H54 (cell line): Measurements from ENCODE around the gene ZC3H8.
A peak's percentile ranks its signal among the peaks of the same experiment; 100 is the strongest.
"Not testable (repeated sequence)": the region's sequence is repeated elsewhere in the genome, so short reads cannot be mapped to it uniquely, and the experiment has no call there.

Source experiments
- DNase-seq: peaks from one replicate; pipeline ENCODE4 v3.0.0; 2011; ENCODE audit warnings: low spot score, mixed read lengths; ENCODE audit not compliant: insufficient read length
- FAIRE-seq: peaks from 3 replicates; lab custom pipeline; 2011; peaks lifted over from hg19 to GRCh38; lab: Jason Lieb, UNC
- POLR2A ChIP-seq: IDR thresholded peaks from 2 replicates; pipeline ENCODE4 v1.6.1; 2011; ENCODE audit warnings: low read depth, mild to moderate bottlenecking, low read length

Gene ZC3H8

DNA sequence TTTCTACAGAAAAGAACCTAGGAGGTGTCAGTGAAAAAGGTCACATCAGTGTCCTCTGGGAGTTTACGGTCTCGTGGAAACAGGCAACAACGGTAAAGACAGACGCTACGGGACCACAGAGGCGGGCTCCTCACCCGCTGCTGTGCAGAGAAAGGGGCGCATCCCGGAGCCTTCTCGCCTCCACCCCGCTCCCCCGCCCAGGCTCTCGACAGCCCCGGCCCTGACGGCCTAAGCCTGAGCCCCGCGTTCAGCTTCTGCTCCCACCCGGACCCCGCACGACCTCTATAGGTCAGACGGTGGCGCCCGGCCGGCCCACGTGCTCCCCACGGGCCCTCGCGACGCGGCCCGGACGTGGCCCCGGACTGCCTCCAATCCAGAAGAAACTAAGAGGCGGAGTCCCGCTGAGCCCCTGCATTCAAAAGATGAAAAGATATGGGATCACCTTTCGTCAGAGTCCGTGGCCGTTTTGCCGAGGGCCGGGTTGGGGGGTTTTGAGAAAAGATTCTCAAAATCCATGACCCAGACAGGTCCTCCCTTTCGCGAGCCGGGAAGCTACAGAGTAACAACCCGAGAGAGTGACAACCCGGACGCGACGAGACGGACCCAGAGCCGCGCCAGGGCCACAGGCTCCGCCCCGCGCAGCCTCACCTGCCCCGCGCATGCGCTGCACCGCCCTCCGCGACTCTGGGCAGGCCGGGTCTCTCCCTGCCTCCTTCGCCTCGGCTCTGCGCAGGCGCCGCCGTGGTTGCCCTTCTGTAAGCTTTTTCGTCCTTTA lies at the start of gene ZC3H8:
Gene ZC3H8 (minus strand): TSS at position 577 of the 775 bp plus-strand sequence. CDS start 61 bp downstream, at position 516.
- FAIRE-seq (no peak), DNase-seq (peak; percentile 95)
- TF ChIP-seq POLR2A = peak; percentile 80

GRCh38 chr2:112304298-112304941 lies 49.6 kb upstream of the ZC3H8 start:
- no peak for TF ChIP-seq POLR2A
- DNase-seq (no peak), FAIRE-seq (no peak)

DNA sequence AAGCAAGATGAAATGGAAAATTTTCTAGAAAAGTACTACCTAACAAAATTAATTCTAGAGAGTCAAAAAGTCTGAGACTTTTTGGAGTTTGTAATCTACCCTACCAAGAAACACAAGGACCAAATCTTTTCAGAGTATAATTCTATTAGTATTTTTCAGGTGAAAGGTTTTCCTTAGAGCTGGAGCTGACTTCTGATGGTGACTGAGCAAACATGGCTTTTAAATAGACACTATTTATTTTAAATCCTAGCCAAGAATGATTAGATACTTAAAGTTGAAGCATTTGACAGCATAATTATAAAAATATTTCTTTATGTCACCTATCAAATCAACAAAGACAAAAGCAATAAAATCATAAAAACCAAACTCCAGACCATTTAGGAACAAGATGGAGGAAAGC lies 47.1 kb upstream of the ZC3H8 start:
- FAIRE-seq = no peak
- DNase-seq = no peak
- TF ChIP-seq POLR2A = no peak

DNA sequence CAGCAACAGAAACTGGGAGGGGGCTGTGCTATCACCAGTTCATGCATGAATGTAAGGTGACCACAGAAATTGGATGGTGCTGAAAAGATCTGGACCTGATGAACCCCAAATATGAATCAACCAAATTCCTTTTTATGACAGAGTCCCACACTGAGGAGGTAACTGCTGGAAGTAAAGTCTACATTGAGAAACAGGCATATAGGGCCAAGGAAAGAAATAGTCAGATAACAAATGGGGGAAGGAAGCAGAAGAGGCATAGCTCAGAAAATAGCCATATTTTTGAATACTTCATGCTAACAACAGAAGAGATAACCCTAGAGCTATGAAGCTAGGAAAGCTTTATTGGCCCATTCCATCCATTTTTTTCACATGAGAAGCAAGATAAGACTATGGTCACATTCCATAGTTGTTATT lies 46.3 kb upstream of the ZC3H8 start:
- FAIRE-seq (peak; percentile 73), DNase-seq (no peak)
- no peak for TF ChIP-seq POLR2A

GRCh38 chr2:112296407-112296806 lies 41.6 kb upstream of the ZC3H8 start:
- peak; percentile 58 for FAIRE-seq
- no peak for DNase-seq
- no peak for TF ChIP-seq POLR2A

DNA sequence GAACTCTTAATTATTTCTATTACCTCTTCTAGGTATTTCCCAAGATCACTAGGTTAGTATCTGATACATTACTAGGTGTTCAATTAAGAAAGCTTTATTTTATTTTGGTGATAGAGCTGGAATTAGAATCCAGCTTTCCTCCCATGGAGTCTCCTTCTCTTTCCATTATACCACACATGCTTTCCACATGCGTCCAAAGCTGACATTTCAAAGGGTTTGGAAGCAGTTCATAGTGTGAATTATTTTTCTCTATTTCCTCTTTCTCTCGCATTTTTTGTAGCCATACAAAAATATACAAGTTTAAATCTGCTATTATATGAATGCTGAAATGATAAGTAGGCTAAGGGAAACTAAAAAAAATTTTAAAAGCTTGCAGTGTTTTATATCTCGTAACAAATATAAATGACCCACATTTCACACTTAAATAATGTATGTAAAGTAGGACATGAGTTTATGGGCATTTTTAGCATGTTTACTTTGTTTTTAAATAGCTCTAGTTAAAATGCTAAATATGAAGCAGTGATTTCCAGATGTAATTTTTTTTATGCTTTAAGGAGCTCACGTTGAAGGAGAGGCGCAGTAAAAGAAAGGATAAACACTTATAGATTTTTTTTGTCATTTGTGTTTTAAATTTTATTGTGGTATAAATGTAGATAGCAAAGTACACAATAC lies 40.7 kb upstream of the ZC3H8 start:
- TF ChIP-seq POLR2A = no peak
- DNase-seq = no peak
- no peak for FAIRE-seq

GRCh38 chr2:112293636-112294401 lies 39.0 kb upstream of the ZC3H8 start:
- no peak for FAIRE-seq
- no peak for DNase-seq
- no peak for TF ChIP-seq POLR2A

DNA sequence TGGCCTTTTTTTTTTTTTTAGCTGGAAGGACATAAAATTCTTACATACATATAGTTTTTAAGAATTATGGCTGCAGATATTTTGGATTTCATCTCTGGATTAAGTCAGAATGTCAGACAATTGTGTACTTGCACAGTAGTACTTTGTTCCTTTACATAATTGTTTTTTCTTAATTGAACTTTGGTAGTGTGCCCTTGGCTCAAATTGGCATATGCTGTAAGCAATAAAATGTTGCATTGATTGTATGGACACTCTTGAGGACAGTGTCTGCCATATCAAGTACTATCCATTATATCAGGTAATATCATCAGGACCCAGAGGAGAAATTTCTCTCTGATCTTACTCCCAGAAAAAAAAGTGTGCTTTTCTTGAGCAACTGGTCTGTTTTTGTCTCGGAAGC lies 35.8 kb upstream of the ZC3H8 start:
- TF ChIP-seq POLR2A = no peak
- DNase-seq = no peak
- FAIRE-seq = no peak

DNA sequence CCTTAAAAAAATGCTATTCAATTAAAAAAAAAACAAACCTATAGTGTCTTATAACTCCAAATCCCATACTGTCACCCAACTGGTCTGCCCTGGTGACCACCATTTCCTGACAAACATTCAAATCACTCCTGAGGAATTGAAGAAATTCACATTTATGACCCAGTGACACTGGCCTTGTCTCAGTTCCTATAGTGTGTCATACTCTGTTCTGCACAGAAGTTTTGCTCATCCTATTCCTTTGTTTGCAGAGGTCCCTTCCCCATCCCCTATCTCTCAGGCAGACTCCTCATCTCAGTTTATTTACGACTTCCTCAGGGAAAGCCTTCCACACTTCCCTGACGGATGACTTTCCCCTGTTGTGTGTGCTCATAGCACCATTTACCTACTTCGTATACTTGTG lies 35.2 kb upstream of the ZC3H8 start:
- TF ChIP-seq POLR2A = no peak
- no peak for FAIRE-seq
- DNase-seq = no peak

DNA sequence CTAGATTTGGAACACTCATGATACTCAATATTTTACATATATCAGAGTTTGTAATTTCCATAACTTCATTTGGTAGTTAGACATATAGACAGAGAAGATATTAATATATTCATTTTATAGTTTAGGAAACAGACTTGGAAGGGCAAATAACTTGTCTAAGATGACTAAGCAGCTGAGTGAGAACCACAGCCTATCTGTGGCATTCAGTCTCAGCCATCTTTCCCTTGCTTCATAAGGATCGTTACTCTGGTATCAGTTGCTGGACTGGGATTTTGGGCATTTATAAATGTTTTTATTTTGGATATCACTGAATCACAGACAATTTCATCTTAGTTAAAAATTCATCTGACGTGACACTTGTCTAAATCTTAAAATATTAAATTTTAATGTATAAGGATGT lies 28.7 kb upstream of the ZC3H8 start:
- FAIRE-seq, DNase-seq: not testable (repeated sequence)

- FAIRE-seq = not testable (repeated sequence)
Observed at GRCh38 chr2:112282066-112282465, 27.2 kb upstream of the ZC3H8 start.

GRCh38 chr2:112277596-112278220 lies 22.9 kb upstream of the ZC3H8 start:
- TF ChIP-seq POLR2A = no peak
- DNase-seq (no peak), FAIRE-seq (peak; percentile 23)

More at GRCh38 chr2:112282066-112282465, 27.2 kb upstream of the ZC3H8 start:
- not testable (repeated sequence) for DNase-seq

DNA sequence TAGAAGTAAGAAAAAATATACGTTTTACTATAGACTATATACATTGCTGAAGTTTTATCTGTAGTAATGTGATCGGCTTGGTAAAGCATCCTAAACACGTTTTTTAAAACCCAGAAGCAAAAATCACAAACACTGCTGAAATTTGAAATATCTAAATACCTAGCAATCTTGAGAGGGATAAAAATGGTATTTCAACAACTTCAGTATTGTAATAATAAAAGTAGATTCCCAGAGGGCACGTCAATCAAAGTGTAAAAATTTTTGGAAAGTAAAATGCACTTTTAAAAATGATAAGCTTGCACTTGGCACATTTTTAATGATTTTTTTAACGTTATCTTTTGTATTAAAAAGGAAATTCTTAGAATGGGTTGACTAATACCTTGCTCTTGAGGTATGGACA lies 22.1 kb upstream of the ZC3H8 start:
- DNase-seq (no peak), FAIRE-seq (no peak)
- TF ChIP-seq POLR2A = no peak
